NCI-H345 treated with DMSO at 0.1 percent for 48 hours (cell line): ENCODE results near the gene TRIP10.

Source experiments
- DNase-seq: peaks from one replicate; lab custom pipeline; 2025; ENCODE audit not compliant: unreplicated experiment; lab: John Stamatoyannopoulos, UW

TRIP10 gene

GRCh38 chr19:6711605-6712004 lies 27.9 kb upstream of the TRIP10 start:
- no peak for DNase-seq

GRCh38 chr19:6712231-6712630 lies 27.2 kb upstream of the TRIP10 start:
- no peak for DNase-seq

DNA sequence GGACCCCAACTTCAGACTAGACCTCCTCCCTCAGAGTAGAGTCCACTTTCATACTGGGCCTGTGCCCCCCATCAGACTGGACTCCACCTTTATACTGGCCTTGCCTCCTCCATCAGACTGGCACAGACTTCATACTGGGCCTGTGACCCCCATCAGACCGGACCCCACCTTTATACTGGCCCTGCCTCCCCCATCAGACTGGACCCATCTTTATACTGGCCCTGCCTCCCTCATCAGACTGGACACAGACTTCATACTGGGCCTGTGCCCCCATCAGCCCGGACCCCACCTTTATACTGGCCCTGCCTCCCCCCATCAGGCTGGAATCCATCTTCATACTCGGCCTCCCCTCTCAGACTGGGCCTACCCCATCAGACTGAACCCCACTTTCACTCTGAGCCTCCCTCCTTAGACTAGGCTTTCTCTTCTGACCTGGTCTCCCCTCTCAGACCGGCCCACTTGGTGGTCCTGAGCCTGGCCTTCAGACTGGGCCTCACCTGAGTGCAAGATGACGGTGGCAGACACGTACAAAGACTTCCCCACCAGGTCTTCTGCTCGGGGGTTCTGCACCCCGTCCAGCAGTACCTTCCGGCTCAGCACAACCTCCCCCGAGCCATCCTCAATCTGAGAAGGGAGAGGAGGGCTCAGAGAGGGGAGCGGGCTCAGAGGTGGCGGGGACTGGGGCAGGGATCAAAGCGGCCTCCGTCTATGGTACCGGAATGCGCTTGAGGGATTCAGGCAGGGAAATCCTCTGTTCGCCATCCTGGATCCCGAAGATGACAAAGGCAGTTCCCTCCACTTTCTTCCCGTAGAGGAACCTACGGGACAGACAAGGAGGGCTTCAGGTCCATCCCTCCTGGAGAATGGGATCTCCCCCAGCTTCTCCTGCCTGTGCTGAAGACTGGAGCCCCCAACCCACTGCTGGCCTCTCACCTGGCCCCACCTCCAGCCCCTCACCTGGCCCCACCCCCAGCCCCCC lies 26.5 kb upstream of the TRIP10 start:
- DNase-seq, result no peak

- no peak for DNase-seq
Measured at GRCh38 chr19:6713773-6714692, 25.4 kb upstream of the TRIP10 start.

- no peak for DNase-seq
Measured at GRCh38 chr19:6714749-6715555, 24.5 kb upstream of the TRIP10 start.

DNA sequence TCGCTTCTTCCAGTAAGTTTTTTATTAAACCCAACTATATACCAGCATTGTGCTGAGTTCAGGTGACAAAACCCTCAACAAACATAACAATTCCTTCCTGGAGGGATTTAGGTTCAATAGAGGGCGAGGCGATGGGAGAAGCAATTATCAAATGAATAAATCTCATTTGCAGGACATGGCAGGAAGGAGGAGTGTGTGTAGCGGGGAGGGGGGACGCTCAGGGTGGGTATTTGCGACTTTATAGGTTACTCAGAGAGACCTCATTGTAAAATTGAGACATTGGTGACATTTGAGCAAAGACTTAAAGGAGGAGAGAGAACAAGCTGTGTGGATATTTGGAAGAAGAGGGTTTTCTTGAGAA lies 22.9 kb upstream of the TRIP10 start:
- DNase-seq, result no peak

GRCh38 chr19:6717036-6717435 lies 22.4 kb upstream of the TRIP10 start:
- no peak for DNase-seq

DNA sequence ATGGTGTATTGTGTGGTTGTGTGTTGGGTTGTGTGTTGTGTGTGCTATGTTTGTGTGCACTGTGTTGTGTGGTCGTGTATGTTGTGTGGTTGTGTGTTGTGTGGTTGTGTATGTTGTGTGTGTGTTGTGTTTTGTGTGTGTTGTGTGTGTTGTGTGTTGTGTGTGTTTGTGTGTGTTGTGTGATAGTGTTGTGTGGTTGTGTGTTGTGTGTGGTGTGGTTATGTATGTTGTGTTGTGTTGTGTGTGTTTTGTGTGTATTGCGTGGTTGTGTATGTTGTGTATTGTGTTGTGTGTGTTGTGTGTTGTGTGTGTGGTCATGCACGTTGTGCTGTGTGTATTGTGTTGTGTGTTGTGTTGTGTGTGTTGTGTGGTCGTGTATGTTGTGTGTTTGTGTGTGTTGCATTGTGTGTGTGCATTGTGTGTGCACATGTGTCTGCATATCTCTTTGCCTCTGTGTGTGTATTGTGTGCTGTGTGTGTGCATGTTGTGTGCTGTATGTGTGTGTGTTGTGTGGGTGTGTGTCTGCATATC lies 22.0 kb upstream of the TRIP10 start:
- DNase-seq, result no peak

- DNase-seq, result no peak
Measured at GRCh38 chr19:6718111-6718740, 21.3 kb upstream of the TRIP10 start.

- DNase-seq, result no peak
Measured at GRCh38 chr19:6718741-6719539, 20.5 kb upstream of the TRIP10 start.

- DNase-seq, result no peak
Measured at GRCh38 chr19:6719540-6719861, 20.0 kb upstream of the TRIP10 start.

DNA sequence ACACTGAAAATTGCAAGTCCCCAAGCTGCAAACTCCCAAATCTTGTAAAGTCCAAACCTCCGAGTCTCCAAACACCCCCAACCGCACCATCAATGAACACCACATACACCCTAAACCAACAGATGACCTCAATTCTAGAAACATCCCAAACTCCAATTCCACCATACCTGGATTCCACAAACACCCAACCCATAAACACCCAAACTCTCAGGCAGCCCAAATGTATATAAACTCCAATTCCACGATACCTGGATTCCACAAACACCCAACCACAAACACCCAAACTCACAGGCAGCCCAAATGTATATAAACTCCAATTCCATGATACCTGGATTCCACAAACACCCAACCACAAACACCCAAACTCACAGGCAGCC lies 19.5 kb upstream of the TRIP10 start:
- DNase-seq, result no peak

DNA sequence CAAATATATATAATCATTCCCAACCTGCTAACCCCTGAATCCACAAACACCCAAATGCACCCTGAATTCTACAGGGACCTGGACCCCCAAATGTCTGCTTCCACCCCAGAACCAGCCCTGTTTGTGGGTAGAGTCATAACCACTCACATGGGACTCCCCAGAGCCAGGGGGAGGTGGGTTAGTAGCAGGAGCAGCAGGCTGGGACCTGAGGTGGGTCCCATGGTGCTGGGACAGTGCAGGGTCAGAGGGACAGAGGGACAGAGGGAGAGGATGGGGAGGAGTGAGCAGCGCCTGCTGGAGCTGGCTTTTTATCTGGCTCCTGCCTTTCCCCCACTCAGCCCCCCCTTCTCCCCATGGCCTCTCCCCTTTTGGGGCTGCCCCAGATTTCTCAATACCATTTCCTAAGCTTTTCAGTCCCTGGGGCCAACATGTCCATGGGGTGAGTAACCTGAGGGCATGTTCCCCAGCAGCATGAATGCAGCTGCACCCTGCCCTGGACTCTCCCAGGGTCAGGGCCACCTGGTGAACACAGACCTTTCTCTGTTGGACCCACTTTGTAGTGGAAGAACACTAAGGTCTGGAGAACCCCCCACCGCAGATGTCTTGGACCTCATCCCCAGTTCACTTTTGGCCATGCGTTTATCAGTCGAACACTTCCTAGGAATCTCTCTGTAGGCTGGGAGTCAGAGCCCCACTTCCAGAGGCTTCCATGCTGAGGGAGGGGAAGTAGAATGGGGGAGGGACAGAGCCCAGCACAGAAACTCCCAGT lies 18.9 kb upstream of the TRIP10 start, which contains the start of gene C3:
Gene C3 (minus strand): TSS at position 282 of the 769 bp plus-strand sequence. CDS start 61 bp downstream, at position 221.
- DNase-seq, result no peak

DNA sequence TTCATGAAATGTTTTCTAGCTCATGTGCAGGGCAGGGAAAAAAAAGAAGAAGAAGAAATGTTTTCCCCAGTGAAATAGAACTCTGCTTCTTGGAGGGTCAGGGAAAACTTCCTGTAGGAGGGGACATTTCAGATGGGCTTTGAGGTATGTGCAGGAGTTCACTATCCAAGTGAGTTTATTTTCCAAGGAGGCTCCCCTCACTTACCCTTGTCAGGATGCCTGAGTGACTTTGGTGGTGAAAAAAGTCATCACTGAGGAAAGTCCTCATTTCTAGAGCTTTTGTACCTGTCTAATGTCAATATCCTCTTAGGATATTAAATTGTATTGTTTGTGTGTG lies 18.4 kb upstream of the TRIP10 start:
- DNase-seq, result no peak

DNA sequence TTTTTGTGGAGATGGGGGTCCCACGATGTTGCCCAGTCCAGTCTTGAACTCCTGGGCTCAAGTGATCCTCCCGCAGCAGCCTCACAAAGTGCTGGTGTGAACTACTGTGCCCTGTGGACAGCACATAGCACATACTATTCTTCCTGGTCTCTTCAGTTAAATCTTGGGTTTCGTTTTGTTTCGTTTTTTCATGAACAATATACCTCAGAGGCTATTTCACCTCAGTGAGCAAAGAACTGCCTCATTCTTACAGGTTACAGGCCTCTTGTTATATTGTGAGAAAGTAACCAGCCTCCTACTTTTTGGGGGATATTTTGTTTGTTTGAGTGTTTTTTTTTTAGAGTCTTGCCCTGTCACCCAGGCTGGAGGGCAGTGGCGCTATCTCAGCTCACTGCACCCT lies 17.7 kb upstream of the TRIP10 start:
- no peak for DNase-seq

DNA sequence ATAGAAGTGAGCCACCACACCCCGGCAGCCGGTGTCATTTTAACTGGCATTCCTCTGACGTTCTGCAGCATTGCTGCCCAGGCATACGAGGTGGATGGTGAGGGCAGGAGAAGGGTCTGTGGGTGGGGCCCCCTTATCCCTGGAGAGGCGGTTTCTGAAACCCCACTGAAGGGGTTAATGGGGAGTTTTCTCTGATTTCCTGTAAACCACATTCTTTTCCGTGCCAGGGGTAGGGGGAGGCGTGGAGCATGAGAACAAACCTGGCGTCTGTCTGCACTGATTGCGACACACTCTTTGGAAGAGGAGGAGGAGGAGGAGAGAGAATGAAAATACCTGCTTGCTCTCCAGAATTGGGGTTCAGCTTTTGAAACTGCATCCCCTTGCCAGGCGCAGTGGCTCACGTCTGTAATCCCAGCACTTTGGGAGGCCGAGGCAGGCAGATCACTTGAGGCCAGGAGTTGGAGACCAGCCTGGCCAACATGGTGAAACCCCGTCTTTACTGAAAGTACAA lies 16.3 kb upstream of the TRIP10 start:
- DNase-seq, result no peak

GRCh38 chr19:6723738-6724137 lies 15.7 kb upstream of the TRIP10 start:
- DNase-seq, result no peak

GRCh38 chr19:6724631-6725492 lies 14.6 kb upstream of the TRIP10 start:
- DNase-seq, result no peak
